ENCODE measurements around the gene ZSCAN22.

The ZSCAN22 gene

DNA sequence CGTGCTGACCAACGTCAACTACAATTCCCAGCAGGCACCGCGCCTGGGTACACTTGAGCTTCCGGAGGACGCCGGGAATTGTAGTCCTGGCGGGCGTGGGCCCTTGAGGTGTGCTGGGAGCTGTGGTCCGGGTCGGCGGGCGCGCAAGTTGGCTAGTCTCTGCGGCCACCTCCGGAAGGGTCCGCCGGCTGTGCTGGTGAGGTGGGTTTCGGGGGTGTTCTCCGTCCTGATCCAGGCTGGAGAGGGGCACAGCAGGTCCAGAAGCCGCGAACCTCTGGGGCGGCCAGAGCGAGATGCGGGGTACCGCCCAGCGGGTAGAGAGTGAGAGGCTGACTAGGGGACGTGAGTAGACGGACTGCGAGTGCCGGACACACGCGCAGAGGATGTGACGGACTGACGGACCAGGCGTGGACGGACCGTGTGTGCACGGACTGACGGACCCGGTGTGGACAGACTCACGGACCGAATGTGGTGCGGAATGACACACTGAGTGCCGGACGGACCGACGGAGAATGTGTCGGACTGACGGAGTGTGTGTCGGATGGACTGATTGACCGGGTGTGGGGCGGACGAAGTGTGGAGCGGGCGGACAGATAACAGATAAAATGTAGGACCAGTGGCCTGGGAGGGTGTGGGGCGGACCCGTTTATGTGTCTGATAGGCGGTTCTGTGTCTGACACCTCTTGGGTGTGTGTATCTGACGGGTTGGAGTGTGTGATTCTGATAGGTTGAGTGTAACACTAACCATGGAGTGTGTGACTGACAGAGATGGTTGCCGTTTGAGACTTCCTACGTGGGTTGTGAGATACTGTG, at the start of gene ZSCAN22:
Gene ZSCAN22, plus strand, starts transcription at position 81 of the 813 bp plus-strand sequence. CDS start 7,809 bp downstream, outside the sequence.
- peak; percentile 87 for DNase-seq

GRCh38 chr19:58277197-58277596, 49.6 kb upstream of the ZSCAN22 start:
- no peak for DNase-seq

DNA sequence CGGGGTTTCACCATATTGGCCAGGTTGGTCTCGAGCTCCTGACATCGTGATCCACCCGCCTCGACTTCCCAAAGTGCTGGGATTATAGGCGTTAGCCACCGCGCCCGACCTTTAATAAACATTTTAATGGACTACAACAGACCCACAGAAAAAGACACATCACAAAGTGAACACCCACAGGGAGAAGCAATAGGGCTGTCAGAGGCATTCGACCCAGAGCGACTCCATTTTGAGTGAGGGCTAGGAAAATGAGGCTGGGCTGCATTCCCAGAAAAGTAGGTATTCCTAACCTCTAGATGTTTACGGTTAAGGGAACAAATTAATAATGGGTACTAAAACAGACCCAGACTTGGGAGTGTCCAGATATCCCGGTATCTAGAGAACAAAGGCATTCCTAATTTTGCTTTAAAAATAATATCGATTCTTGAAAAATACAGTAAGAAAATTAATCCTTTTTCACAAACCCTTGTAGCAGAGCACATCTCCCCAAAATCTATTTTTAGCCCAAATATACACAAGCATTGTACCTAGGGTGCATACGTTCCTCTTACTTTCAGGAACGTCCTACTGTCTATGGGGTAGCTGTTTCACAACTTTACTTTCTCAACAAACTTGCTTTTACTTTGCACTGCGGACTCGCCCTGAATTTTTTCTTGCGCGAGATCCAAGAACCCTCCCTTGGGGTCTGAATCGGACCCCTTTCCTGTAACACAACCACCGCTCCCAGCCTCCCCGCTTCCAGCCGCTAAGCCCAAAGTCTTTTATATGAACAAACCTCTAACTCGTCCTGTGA, 48.9 kb upstream of the ZSCAN22 start:
- no peak for DNase-seq

DNA sequence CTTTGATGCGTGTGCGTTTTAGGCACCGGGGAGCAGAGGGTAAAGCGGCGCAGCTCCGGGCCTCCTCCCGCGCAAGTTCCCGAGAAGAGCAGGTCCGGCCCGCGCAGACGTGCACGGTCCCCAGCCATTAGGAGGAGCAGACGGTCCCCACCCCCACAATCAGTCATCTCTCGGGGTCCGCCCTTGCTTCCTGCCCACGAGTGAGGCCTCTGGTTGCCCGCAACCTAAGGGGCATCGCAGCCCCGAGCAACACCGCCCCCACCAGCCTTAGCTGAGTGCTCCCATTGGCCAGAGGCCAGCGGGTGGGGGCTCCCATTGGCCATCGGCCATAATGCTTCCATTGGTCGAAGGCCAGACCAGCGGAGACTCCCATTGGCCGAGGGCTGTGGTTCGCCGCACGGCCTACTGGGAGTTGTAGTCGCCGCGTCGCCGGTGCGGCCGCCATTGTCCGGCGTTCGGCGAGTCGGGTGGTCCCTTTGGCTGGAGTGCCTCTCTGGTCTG, 48.2 kb upstream of the ZSCAN22 start, which contains the start of gene ZNF8:
Gene ZNF8, plus strand, starts transcription at position 415 of the 501 bp plus-strand sequence. CDS start 127 bp downstream, outside the sequence.
- peak; percentile 96 for DNase-seq

DNA sequence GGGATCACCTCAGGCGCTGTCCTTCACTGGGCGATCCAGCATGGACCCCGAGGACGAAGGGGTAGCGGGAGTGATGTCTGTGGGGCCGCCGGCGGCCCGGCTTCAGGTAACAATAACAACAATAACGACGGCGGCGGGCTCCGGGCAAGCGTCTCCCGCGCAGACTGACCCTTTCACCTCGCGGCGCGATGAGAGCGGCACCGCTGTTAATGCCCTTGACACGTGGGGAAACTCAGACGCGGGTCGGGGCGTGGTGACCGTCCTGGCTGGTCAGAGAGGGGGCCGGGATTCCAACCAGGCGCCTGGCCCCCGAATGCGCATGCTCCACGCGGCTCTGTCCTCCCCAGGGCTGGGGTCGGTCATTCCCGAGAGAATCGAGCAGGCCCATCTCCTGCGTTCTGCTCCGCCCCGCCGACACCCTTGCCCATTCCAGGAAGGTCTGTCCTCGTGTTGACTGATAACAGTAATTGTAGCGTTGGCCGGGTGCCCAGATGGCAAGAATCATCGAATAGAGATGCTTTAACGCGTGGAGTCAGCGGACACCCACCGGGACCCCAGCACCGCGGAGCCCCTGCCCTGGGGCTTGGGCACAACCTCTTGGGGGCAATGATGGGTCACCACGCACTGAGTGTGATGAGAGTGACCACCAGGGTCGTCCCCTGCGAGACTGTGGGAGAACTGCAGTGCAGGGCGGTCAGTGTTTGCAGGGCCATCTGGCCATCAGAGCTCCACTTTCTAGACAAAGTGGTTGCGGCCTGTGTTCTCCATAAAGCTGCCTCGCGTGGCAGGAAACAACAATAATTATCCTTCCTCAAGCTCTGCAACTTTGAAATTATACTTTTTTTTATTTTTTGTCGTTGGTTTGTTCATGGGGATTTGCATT, 47.5 kb upstream of the ZSCAN22 start:
- DNase-seq, result peak; percentile 29 to 44

DNA sequence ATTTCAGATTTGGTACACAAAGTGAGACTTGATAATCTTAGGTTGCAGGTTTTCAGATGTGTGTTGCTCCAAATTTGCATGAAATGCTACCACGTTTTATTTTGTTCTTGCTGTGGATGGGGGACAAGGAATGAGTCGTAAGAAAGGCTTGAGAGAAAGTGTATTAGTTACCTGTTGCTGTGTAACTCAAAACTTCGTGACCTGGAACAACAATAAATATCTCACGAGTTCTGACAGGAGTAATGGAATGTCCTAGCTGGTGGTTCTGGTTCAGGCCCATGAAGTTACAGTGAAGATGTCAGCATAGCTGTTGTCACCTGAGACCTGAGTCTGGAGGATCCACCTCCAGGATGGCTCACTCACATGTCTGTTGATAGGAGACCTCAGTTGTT, 46.9 kb upstream of the ZSCAN22 start:
- DNase-seq, result no peak

GRCh38 chr19:58284199-58284598, 42.6 kb upstream of the ZSCAN22 start:
- no peak for DNase-seq

GRCh38 chr19:58291943-58292342, 34.9 kb upstream of the ZSCAN22 start:
- no peak for DNase-seq

- DNase-seq, result no peak
Measured at GRCh38 chr19:58294743-58295374, 31.9 kb upstream of the ZSCAN22 start.

GRCh38 chr19:58296104-58296503, 30.7 kb upstream of the ZSCAN22 start:
- DNase-seq, result no peak

- DNase-seq, result no peak
Measured at GRCh38 chr19:58300620-58301019, 26.2 kb upstream of the ZSCAN22 start.

DNA sequence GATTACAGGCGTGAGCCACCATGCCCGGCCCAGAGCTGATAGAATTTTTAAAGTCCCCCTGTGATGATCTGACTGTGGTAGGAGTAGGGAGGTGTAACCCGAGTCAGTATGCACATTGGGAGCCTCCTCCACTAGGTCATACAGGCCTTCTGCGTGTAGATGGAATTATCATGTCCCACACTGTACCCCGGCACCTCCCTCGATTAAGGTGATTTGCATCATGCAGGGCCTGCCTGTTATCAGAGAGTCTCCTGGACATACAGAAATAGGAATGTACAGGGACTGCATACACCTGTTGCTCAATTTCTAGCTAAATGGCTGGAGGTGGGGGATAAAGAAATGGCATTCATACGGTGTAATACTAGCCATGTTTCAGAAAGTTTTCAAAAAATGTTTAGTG, 22.5 kb upstream of the ZSCAN22 start:
- no peak for DNase-seq

GRCh38 chr19:58304748-58305064, 22.1 kb upstream of the ZSCAN22 start:
- DNase-seq, result no peak

DNA sequence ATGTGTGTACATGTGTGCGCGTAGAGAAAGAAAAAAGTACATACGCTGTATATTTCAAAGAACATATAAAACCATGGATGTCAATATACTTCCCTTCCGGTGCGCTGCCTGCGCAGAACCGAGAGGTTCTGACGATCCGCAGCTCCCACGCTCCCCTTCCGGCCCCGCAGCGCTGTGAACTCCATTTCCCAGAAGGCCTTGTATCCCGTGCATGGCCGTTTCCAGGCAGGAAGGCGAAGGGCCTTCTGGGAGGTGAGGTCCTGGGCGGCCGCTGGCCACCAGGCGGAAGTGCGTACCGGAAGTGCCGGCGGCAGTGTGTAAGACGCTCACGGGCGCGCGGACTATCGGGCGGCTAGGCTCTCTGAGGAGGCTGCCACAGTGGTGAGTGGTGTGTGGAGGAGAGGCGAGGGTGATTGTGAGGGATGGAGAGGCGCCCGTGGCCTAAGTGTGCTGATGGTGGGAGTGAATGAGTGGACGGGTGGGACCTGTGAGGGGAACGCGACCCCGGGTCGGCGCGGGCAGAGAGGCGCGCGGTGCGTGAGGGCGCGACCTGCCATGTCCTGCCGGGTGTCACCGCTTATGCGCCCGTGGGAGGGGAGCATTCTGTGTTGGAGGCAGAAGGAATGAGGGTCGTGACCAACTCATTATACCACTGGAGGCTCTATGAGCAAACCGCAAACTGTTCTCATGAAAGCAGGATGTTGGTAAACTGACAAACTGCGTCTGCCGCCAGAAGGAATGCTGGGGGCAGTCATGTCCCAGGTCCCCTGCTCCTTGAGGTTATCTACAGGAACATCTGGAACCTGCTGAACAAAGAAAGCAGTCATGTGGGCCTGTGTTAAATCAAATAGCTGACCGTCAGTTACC, 21.5 kb upstream of the ZSCAN22 start, which contains the start of gene ERVK3-1:
Gene ERVK3-1, plus strand, starts transcription at position 313 of the 867 bp plus-strand sequence. CDS start 6,792 bp downstream, outside the sequence.
- peak; percentile 87 for DNase-seq

GRCh38 chr19:58305932-58306323, 20.9 kb upstream of the ZSCAN22 start:
- no peak for DNase-seq

DNA sequence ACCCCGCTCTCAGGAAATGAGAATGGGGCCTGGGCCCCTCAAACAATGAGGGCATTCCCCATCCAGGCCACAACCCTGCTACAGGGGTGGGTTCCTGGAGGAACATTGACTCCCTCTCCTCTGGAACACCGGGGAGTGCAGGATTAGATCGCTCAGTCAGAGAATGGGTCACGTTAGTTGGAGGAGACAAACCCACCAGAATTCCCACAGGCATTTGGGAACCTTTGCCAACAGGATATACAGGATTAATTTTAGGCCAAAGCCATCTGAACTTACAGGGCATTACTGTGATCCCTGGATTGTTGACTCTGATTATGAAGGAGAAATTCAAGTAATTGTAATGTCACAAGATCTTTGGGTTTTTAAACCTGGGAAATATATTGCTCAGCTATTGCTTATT, 19.1 kb upstream of the ZSCAN22 start:
- DNase-seq, result no peak

- peak in 1 of 2 donors; percentile 6 for DNase-seq
Measured at GRCh38 chr19:58310685-58311084, 16.1 kb upstream of the ZSCAN22 start.

DNA sequence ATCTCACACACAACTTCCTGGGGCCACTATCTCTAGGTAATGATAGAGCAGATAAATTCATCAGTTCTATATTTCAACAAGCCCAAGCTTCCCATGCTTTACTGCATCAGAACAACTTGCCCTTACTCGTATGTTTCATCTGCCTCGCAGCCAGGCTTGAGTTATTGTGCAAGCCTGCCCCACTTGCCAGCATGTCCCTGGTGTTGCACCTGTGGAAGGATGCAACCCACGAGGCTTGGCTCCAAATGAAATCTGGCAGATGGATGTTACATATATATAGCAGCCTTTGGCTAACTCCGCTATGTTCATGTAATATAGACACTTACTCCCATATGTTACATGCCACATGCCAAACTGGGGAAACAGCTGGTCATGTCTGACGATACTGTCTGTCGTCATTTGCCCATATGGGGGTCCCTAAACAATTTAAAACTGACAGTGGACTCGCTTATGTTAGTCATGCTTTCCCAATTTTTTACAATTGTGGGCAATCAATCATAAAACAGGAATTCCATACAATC, 15.4 kb upstream of the ZSCAN22 start:
- no peak for DNase-seq

GRCh38 chr19:58315580-58315979, 11.2 kb upstream of the ZSCAN22 start:
- no peak for DNase-seq

DNA sequence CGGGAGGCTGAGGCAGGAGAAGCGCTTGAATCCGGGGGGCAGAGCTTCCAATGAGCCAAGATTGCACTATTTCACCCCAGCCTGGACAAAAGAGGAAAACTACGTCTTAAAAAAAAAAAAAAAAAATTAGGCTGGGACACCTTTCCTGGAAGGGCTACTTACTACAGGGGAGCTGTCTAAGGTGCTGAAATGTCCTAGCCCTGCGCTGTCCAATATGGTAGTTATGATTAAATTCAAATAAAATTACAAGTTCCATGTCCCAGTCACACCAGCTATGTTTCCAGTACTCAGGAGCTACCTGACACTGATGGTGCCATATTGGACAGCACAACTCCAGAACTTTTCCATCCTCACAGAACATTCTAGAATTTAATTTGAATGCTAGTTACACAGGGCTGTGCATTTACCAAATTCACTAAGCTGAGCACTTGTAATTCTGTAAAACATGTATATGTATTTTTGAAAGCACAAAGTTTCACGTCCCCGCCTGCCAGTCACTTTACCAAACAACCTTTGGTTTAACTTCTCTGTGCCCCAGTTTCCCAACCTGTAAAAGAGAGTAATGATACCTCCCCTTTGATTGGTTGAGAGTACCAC, 9.2 kb upstream of the ZSCAN22 start:
- no peak for DNase-seq
